SK-N-SH treated with all-trans-retinoic acid at 6 μM for 48 hours (cell line): ENCODE data around the gene MAST4.
A peak's percentile ranks its signal among the peaks of the same experiment; 100 is the strongest.

Experiments used
- ATAC-seq: fragments of 200-7000 bp; cut with Tn5 transposase; 3 replicates; pipeline ENCODE4 v1.9.1; 2020; ENCODE audit warnings: mild to moderate bottlenecking, moderate library complexity
- ARNTL ChIP-seq: fragments of 450-650 bp; formaldehyde crosslinking; IDR thresholded peaks from 2 replicates; pipeline ENCODE4 v1.5.0; 2020; ENCODE audit warnings: low read depth, mild to moderate bottlenecking, moderate library complexity, borderline replicate concordance
- CSDC2 ChIP-seq: fragments of 250-450 bp; sonication (Bioruptor Pico); IDR thresholded peaks from 2 replicates; pipeline ENCODE4 v1.5.0; 2020; ENCODE audit warnings: mild to moderate bottlenecking, moderate library complexity
- ESRRG ChIP-seq: fragments of 250-450 bp; sonication (Bioruptor Pico); IDR thresholded peaks from 2 replicates; pipeline ENCODE4 v1.6.1; 2021; ENCODE audit warnings: mild to moderate bottlenecking
- ISL1 ChIP-seq: fragments of 250-450 bp; sonication (Bioruptor Pico); IDR thresholded peaks from 2 replicates; pipeline ENCODE4 v2.1.2; 2022; ENCODE audit warnings: mild to moderate bottlenecking, moderate library complexity
- OSR1 ChIP-seq: fragments of 250-450 bp; sonication (Bioruptor Pico); IDR thresholded peaks from 2 replicates; pipeline ENCODE4 v1.8.0; 2022; ENCODE audit warnings: moderate library complexity, mild to moderate bottlenecking, inconsistent platforms
- PPARA ChIP-seq: fragments of 250-450 bp; sonication (Bioruptor Pico); IDR thresholded peaks from 2 replicates; pipeline ENCODE4 v1.5.0; 2020; ENCODE audit warnings: mild to moderate bottlenecking, borderline replicate concordance
- SNAI2 ChIP-seq: fragments of 250-450 bp; sonication (Bioruptor Pico); IDR thresholded peaks from 2 replicates; pipeline ENCODE4 v1.5.0; 2020; ENCODE audit warnings: mild to moderate bottlenecking, moderate library complexity
- TOX ChIP-seq: fragments of 250-450 bp; sonication (Bioruptor Pico); IDR thresholded peaks from 2 replicates; pipeline ENCODE4 v1.8.0; 2021; ENCODE audit warnings: mild to moderate bottlenecking, moderate library complexity, borderline replicate concordance
- ZFP3 ChIP-seq: fragments of 250-450 bp; sonication (Bioruptor Pico); IDR thresholded peaks from 2 replicates; pipeline ENCODE4 v1.5.0; 2020; ENCODE audit warnings: mild to moderate bottlenecking, moderate library complexity
- ZFP30 ChIP-seq: fragments of 450-650 bp; formaldehyde crosslinking; IDR thresholded peaks from 2 replicates; pipeline ENCODE4 v1.5.0; 2022; ENCODE audit warnings: mild to moderate bottlenecking, moderate library complexity
- ZNF565 ChIP-seq: fragments of 450-650 bp; formaldehyde crosslinking; conservative IDR thresholded peaks from 2 replicates; pipeline ENCODE4 v1.5.0; 2020; ENCODE audit warnings: low read depth, mild to moderate bottlenecking, moderate library complexity
- ZNF70 ChIP-seq: fragments of 450-650 bp; formaldehyde crosslinking; IDR thresholded peaks from 2 replicates; pipeline ENCODE4 v1.5.0; 2020; ENCODE audit warnings: mild to moderate bottlenecking, moderate library complexity
- ZNF8 ChIP-seq: fragments of 450-650 bp; formaldehyde crosslinking; IDR thresholded peaks from 2 replicates; pipeline ENCODE4 v1.5.0; 2020; ENCODE audit warnings: mild to moderate bottlenecking, moderate library complexity
- TF ChIP-seq, protein P1 (sequence below): fragments of 250-450 bp; sonication (Bioruptor Pico); IDR thresholded peaks from 2 replicates; pipeline ENCODE4 v1.5.1; 2021; ENCODE audit warnings: mild to moderate bottlenecking, moderate library complexity
- TF ChIP-seq, protein P2 (sequence below): fragments of 250-450 bp; sonication (Bioruptor Pico); IDR thresholded peaks from 2 replicates; pipeline ENCODE4 v1.5.1; 2020; ENCODE audit warnings: low read depth, mild to moderate bottlenecking, moderate library complexity
- TF ChIP-seq, protein P3 (sequence below): fragments of 250-450 bp; sonication (Bioruptor Pico); IDR thresholded peaks from 2 replicates; pipeline ENCODE4 v1.5.0; 2020; ENCODE audit warnings: mild to moderate bottlenecking, moderate library complexity
- TF ChIP-seq, protein P4 (sequence below): fragments of 250-450 bp; sonication (Bioruptor Pico); IDR thresholded peaks from 2 replicates; pipeline ENCODE4 v1.8.0; 2021; ENCODE audit warnings: low read depth, mild to moderate bottlenecking, moderate library complexity, borderline replicate concordance
- TF ChIP-seq, protein P5 (sequence below): fragments of 250-450 bp; sonication (Bioruptor Pico); IDR thresholded peaks from 2 replicates; pipeline ENCODE4 v1.8.0; 2020; ENCODE audit warnings: mild to moderate bottlenecking, moderate library complexity, borderline replicate concordance

MAST4 gene

DNA sequence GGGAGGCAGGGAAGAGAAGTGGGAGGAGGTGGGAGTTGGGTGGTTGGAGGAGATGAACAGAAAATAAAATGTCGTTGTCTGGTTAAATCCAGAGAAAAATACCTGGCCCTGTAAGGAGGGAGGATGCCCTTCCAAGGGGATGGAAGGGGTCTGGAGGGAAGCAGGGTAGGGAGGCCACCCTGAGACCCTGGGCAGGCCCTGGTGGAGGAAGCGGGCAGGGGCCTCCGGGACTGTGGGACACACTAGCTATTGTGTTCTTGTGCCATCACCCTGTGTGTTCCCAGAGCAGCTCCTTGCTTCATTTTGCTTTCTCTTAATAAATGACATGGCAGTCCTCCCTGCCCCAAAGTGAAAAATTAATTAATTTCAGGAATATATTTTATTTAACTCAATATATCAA lies 612.2 kb downstream of the MAST4 start (continued):
- TF ChIP-seq, protein P1, sequence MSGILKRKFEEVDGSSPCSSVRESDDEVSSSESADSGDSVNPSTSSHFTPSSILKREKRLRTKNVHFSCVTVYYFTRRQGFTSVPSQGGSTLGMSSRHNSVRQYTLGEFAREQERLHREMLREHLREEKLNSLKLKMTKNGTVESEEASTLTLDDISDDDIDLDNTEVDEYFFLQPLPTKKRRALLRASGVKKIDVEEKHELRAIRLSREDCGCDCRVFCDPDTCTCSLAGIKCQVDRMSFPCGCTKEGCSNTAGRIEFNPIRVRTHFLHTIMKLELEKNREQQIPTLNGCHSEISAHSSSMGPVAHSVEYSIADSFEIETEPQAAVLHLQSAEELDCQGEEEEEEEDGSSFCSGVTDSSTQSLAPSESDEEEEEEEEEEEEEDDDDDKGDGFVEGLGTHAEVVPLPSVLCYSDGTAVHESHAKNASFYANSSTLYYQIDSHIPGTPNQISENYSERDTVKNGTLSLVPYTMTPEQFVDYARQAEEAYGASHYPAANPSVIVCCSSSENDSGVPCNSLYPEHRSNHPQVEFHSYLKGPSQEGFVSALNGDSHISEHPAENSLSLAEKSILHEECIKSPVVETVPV (CRISPR knock-in tag), result no peak

DNA sequence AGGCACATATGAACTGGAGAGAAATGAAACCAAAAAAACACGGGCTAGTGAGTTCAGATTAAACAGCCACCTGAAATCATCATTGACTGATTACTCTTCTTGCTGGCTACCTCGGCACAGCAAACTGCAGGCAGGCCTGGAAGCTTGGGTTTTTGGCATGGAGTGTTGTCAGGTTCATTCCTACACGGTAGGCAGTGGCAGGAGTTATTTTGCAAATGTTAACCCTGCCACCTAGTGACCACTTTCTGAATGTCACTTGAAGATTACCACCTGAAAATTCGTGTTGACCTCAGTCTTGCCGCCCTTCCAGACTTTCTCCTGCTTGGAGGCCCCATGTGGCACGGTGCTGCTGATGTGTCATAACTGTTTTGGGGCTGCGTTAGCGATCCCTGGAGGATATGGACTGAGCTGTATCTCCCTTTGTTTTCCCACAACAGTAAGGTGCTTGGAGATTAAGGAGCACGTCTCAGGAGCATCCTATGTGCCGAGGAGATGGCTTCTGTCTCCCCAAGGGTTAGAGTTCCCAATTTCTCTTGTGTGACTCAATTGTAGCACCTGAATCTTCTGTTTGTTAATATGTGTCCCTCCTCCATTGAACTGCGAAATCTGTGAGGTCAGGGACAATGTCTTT lies 613.1 kb downstream of the MAST4 start:
- ATAC-seq, result peak; percentile 83

DNA sequence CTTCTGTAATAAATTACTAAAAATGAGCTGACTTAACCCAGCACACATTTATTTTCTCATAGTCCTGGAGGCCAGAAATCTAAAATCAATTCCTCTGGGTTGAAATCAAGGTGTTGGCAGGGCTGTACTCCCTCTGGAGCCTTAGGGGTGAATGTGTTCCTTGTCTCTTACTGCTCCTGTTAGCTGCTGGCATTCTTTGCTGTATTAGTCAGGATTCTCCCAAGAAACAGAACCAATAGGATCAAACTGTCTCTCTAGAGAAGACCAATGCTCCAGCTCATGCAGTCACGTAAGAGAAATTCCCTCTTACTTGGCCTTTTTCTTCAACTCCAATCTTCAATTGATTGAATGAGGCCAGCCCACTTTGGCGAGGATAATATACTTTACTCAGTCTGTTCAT lies 615.7 kb downstream of the MAST4 start:
- TF ChIP-seq ARNTL (CRISPR knock-in tag) (no peak), ZFP30 (CRISPR knock-in tag) (no peak), TOX (no peak), ZNF8 (CRISPR knock-in tag) (no peak), CSDC2 (CRISPR knock-in tag) (no peak), OSR1 (CRISPR knock-in tag) (no peak), ISL1 (no peak)
- TF ChIP-seq, protein P2, sequence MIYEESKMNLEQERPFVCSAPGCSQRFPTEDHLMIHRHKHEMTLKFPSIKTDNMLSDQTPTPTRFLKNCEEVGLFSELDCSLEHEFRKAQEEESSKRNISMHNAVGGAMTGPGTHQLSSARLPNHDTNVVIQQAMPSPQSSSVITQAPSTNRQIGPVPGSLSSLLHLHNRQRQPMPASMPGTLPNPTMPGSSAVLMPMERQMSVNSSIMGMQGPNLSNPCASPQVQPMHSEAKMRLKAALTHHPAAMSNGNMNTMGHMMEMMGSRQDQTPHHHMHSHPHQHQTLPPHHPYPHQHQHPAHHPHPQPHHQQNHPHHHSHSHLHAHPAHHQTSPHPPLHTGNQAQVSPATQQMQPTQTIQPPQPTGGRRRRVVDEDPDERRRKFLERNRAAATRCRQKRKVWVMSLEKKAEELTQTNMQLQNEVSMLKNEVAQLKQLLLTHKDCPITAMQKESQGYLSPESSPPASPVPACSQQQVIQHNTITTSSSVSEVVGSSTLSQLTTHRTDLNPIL (CRISPR knock-in tag), result no peak
- TF ChIP-seq, protein P3, sequence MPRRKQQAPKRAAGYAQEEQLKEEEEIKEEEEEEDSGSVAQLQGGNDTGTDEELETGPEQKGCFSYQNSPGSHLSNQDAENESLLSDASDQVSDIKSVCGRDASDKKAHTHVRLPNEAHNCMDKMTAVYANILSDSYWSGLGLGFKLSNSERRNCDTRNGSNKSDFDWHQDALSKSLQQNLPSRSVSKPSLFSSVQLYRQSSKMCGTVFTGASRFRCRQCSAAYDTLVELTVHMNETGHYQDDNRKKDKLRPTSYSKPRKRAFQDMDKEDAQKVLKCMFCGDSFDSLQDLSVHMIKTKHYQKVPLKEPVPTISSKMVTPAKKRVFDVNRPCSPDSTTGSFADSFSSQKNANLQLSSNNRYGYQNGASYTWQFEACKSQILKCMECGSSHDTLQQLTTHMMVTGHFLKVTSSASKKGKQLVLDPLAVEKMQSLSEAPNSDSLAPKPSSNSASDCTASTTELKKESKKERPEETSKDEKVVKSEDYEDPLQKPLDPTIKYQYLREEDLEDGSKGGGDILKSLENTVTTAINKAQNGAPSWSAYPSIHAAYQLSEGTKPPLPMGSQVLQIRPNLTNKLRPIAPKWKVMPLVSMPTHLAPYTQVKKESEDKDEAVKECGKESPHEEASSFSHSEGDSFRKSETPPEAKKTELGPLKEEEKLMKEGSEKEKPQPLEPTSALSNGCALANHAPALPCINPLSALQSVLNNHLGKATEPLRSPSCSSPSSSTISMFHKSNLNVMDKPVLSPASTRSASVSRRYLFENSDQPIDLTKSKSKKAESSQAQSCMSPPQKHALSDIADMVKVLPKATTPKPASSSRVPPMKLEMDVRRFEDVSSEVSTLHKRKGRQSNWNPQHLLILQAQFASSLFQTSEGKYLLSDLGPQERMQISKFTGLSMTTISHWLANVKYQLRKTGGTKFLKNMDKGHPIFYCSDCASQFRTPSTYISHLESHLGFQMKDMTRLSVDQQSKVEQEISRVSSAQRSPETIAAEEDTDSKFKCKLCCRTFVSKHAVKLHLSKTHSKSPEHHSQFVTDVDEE (CRISPR knock-in tag), result no peak
- peak; percentile 40; the same call in 2 of the 3 replicates for ATAC-seq

More for the DNA sequence above, 613.1 kb downstream of the MAST4 start:
- TF ChIP-seq ZNF70 (CRISPR knock-in tag) (no peak), OSR1 (CRISPR knock-in tag) (no peak), TOX (no peak), ZFP30 (CRISPR knock-in tag) (no peak), ZNF8 (CRISPR knock-in tag) (no peak), SNAI2 (CRISPR knock-in tag) (no peak), ISL1 (no peak), ZFP3 (CRISPR knock-in tag) (no peak), PPARA (CRISPR knock-in tag) (no peak)

DNA sequence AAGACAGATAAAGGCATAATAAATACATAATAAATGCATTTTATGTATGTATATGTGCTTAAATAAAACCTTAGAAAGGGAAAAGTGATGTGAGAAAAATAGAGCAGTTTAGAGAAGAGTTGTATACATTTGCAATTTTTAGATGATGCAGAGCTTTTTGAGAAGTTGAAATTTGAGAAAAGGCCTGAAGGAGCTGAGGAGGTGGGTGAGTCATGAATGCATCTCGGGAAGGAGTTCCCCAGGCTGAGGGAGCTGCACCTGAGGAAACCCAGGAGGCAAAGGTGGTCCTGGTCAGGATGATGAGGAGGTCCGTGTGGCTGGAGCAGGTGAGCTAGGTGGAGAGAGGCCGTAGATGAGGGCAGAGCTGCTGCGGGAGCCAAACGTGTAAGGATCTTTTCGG lies 617.8 kb downstream of the MAST4 start:
- no peak for TF ChIP-seq CSDC2 (CRISPR knock-in tag)
- TF ChIP-seq, protein P1 (CRISPR knock-in tag), result no peak
- TF ChIP-seq ZNF8 (CRISPR knock-in tag), result no peak
- TF ChIP-seq, protein P3 (CRISPR knock-in tag), result no peak
- TF ChIP-seq ZNF565 (CRISPR knock-in tag), result no peak
- TF ChIP-seq ZFP30 (CRISPR knock-in tag), result no peak
- no peak for TF ChIP-seq ZNF70 (CRISPR knock-in tag)
- TF ChIP-seq ESRRG (CRISPR knock-in tag), result no peak
- TF ChIP-seq, protein P4, sequence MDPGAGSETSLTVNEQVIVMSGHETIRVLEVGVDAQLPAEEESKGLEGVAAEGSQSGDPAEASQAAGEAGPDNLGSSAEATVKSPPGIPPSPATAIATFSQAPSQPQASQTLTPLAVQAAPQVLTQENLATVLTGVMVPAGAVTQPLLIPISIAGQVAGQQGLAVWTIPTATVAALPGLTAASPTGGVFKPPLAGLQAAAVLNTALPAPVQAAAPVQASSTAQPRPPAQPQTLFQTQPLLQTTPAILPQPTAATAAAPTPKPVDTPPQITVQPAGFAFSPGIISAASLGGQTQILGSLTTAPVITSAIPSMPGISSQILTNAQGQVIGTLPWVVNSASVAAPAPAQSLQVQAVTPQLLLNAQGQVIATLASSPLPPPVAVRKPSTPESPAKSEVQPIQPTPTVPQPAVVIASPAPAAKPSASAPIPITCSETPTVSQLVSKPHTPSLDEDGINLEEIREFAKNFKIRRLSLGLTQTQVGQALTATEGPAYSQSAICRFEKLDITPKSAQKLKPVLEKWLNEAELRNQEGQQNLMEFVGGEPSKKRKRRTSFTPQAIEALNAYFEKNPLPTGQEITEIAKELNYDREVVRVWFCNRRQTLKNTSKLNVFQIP (CRISPR knock-in tag), result no peak
- no peak for TF ChIP-seq OSR1 (CRISPR knock-in tag)
- TF ChIP-seq, protein P5, sequence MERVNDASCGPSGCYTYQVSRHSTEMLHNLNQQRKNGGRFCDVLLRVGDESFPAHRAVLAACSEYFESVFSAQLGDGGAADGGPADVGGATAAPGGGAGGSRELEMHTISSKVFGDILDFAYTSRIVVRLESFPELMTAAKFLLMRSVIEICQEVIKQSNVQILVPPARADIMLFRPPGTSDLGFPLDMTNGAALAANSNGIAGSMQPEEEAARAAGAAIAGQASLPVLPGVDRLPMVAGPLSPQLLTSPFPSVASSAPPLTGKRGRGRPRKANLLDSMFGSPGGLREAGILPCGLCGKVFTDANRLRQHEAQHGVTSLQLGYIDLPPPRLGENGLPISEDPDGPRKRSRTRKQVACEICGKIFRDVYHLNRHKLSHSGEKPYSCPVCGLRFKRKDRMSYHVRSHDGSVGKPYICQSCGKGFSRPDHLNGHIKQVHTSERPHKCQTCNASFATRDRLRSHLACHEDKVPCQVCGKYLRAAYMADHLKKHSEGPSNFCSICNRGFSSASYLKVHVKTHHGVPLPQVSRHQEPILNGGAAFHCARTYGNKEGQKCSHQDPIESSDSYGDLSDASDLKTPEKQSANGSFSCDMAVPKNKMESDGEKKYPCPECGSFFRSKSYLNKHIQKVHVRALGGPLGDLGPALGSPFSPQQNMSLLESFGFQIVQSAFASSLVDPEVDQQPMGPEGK (CRISPR knock-in tag), result no peak
- no peak for TF ChIP-seq ARNTL (CRISPR knock-in tag)
- TF ChIP-seq, all 23 proteins: peak for 0
- ATAC-seq, result no peak
